Measurements from ENCODE around the gene SPRR2F.
"Not testable (repeated sequence)": the region's sequence is repeated elsewhere in the genome, so short reads cannot be mapped to it uniquely, and the experiment has no call there.

Gene SPRR2F

GRCh38 chr1:153113416-153113815 lies at the start of gene SPRR2F:
Gene SPRR2F, minus strand, starts transcription at chr1:153113516. Its CDS starts 783 bp downstream, at chr1:153112733.
- no peak for DNase-seq

- DNase-seq = no peak
These were observed 42.2 kb upstream of the SPRR2F start for GRCh38 chr1:153155541-153155940.

GRCh38 chr1:153152481-153152880 lies 39.2 kb upstream of the SPRR2F start:
- no peak for DNase-seq

- DNase-seq = no peak
These were observed 37.5 kb upstream of the SPRR2F start, which contains the start of gene SPRR2G for GRCh38 chr1:153150846-153151245. Gene SPRR2G, minus strand, starts transcription at chr1:153150890. Its CDS starts 780 bp downstream, at chr1:153150110.

GRCh38 chr1:153141377-153141776 lies 28.1 kb upstream of the SPRR2F start:
- DNase-seq = no peak

- DNase-seq = no peak
These were observed 27.2 kb upstream of the SPRR2F start for GRCh38 chr1:153140484-153140883.

- no peak for DNase-seq
These were observed 20.4 kb upstream of the SPRR2F start for GRCh38 chr1:153133743-153134142.

GRCh38 chr1:153133267-153133666 lies 20.0 kb upstream of the SPRR2F start:
- no peak for DNase-seq

- not testable (repeated sequence) for DNase-seq
These were observed 15.4 kb upstream of the SPRR2F start for GRCh38 chr1:153128688-153129087.

- DNase-seq = no peak
These were observed 14.0 kb upstream of the SPRR2F start for GRCh38 chr1:153127296-153127695.

- no peak for DNase-seq
These were observed 12.2 kb upstream of the SPRR2F start for GRCh38 chr1:153125536-153125935.

- DNase-seq = not testable (repeated sequence)
These were observed 10.5 kb upstream of the SPRR2F start for GRCh38 chr1:153123793-153124192.

GRCh38 chr1:153122831-153123421 lies 9.6 kb upstream of the SPRR2F start:
- DNase-seq = no peak

GRCh38 chr1:153120945-153121344 lies 7.6 kb upstream of the SPRR2F start:
- DNase-seq = no peak

- DNase-seq = no peak
These were observed 6.2 kb upstream of the SPRR2F start for GRCh38 chr1:153119491-153119971.

GRCh38 chr1:153115264-153115663 lies 1.9 kb upstream of the SPRR2F start:
- not testable (repeated sequence) for DNase-seq

GRCh38 chr1:153112454-153112853 lies 862 bp downstream of the SPRR2F start:
- not testable (repeated sequence) for DNase-seq

- no peak for DNase-seq
These were observed 13.1 kb downstream of the SPRR2F start for GRCh38 chr1:153100245-153100644.

- no peak for DNase-seq
These were observed 13.8 kb downstream of the SPRR2F start for GRCh38 chr1:153099461-153100045.

- DNase-seq = no peak
These were observed 17.6 kb downstream of the SPRR2F start for GRCh38 chr1:153095764-153096163.

GRCh38 chr1:153094426-153094825 lies 18.9 kb downstream of the SPRR2F start, which contains the start of gene SPRR2E:
Gene SPRR2E, minus strand, starts transcription at chr1:153094526. Its CDS starts 775 bp downstream, at chr1:153093751.
- no peak for DNase-seq

- DNase-seq = no peak
These were observed 25.7 kb downstream of the SPRR2F start for GRCh38 chr1:153087652-153088051.

- DNase-seq = no peak
These were observed 31.6 kb downstream of the SPRR2F start for GRCh38 chr1:153081736-153082135.

Data from activated CD4-positive, alpha-beta T cell treated with anti-CD3 and anti-CD28 coated beads, Interleukin-2, amount 50 U/mL, for 4 hours (primary cell).